ENCODE measurements around the gene DGKI. TPM values are rescaled to one million over a fixed set of nuclear protein-coding genes. Genes with fewer than 3 reads are reported as not detected.

The DGKI gene
- polyA plus RNA-seq, 2 of the 4 experiments (the other 2 are of a cell fraction), result 0.05 to 0.08 TPM

GRCh38 chr7:137790828-137791227, 55.9 kb downstream of the DGKI start:
- ChIA-PET CTCF (interaction anchor here (1.1 kb wide), 1 partner anchor 76 kb away, joined by 3 read pairs; no protein-coding TSS in a partner anchor), POLR2A (no interaction called here)
- DNase-seq (ENCODE audit: low read depth in 1 of 2, low spot score in 1 of 2) (no peak), ATAC-seq (no peak), FAIRE-seq (no peak)
- TF ChIP-seq MAFK (IDR thresholded peaks at IDR 0.05; ENCODE audit: partially characterized antibody) (no peak), HEYL (CRISPR knock-in tag; IDR thresholded peaks at IDR 0.05) (no peak), EHMT2 (IDR thresholded peaks at IDR 0.05; ENCODE audit: low read depth) (no peak), HMGXB4 (CRISPR knock-in tag; IDR thresholded peaks at IDR 0.05; ENCODE audit: borderline replicate concordance) (no peak), RNF2 (IDR thresholded peaks at IDR 0.05; ENCODE audit: borderline replicate concordance, low read depth) (no peak), NR3C1 (IDR thresholded peaks at IDR 0.05) (no peak), CHD2 (IDR thresholded peaks at IDR 0.05; ENCODE audit: low read length, partially characterized antibody) (no peak), KDM5A (IDR thresholded peaks at IDR 0.05) (no peak), ZFP36 (IDR thresholded peaks at IDR 0.05; ENCODE audit: borderline replicate concordance, partially characterized antibody) (no peak), BHLHE40 (IDR thresholded peaks at IDR 0.05; ENCODE audit: low read depth, low read length) (no peak)
- TF ChIP-seq, protein P1, sequence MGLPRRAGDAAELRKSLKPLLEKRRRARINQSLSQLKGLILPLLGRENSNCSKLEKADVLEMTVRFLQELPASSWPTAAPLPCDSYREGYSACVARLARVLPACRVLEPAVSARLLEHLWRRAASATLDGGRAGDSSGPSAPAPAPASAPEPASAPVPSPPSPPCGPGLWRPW (IDR thresholded peaks at IDR 0.05), result no peak
- TF ChIP-seq, protein P2, sequence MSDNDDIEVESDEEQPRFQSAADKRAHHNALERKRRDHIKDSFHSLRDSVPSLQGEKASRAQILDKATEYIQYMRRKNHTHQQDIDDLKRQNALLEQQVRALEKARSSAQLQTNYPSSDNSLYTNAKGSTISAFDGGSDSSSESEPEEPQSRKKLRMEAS (IDR thresholded peaks at IDR 0.05), result no peak
- TF ChIP-seq, protein P3, sequence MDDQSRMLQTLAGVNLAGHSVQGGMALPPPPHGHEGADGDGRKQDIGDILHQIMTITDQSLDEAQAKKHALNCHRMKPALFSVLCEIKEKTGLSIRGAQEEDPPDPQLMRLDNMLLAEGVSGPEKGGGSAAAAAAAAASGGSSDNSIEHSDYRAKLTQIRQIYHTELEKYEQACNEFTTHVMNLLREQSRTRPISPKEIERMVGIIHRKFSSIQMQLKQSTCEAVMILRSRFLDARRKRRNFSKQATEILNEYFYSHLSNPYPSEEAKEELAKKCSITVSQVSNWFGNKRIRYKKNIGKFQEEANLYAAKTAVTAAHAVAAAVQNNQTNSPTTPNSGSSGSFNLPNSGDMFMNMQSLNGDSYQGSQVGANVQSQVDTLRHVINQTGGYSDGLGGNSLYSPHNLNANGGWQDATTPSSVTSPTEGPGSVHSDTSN (IDR thresholded peaks at IDR 0.05), result no peak
- H3K4me2 ChIP-seq, result no peak overlapping the region
- H3K4me3 ChIP-seq, result no peak overlapping the region
- H3K27ac ChIP-seq, result no peak overlapping the region
- no peaks in the 10 kb centered on the region for H3K9me3 ChIP-seq
- no peaks in the 10 kb centered on the region for H3K4me1 ChIP-seq

GRCh38 chr7:137789215-137789882, 57.4 kb downstream of the DGKI start:
- POLR2A ChIA-PET, result no interaction called here
- Histone ChIP-seq H3K4me1 (no peaks in the 10 kb centered on the region), H3K9me3 (no peaks in the 10 kb centered on the region), H3K4me2 (no peak overlapping the region), H3K4me3 (no peak overlapping the region), H3K27ac (no peak overlapping the region)
- 74% methylated on average over 4 of the region's 4 CpGs for WGBS (ENCODE audit: missing lambda C conversion rate)
- DNase-seq (ENCODE audit: low read depth in 1 of 2, low spot score in 1 of 2) (no peak), ATAC-seq (no peak), FAIRE-seq (no peak)
- CTCF ChIA-PET, result no interaction called here
- no peak for TF ChIP-seq ZFP36 (IDR thresholded peaks at IDR 0.05; ENCODE audit: borderline replicate concordance, partially characterized antibody)
- TF ChIP-seq HEYL (CRISPR knock-in tag; IDR thresholded peaks at IDR 0.05), result no peak
- TF ChIP-seq POLR2AphosphoS2 (conservative IDR thresholded peaks at IDR 0.05; ENCODE audit: low read length), result no peak
- TF ChIP-seq RCOR1 (IDR thresholded peaks at IDR 0.05; ENCODE audit: low read depth, low read length), result no peak
- TF ChIP-seq RFX5 (IDR thresholded peaks at IDR 0.05), result no peak
- no peak for TF ChIP-seq BHLHE40 (IDR thresholded peaks at IDR 0.05; ENCODE audit: low read depth, low read length)
- TF ChIP-seq REST (IDR thresholded peaks at IDR 0.05), result no peak
- no peak for TF ChIP-seq HDAC2 (IDR thresholded peaks at IDR 0.05)
- no peak for TF ChIP-seq NPAS2 (CRISPR knock-in tag; IDR thresholded peaks at IDR 0.05; ENCODE audit: borderline replicate concordance)
- TF ChIP-seq ATOH8 (CRISPR knock-in tag; IDR thresholded peaks at IDR 0.05; ENCODE audit: low read depth), result no peak
- no peak for TF ChIP-seq RARB (CRISPR knock-in tag; IDR thresholded peaks at IDR 0.05)
- TF ChIP-seq TFCP2L1 (CRISPR knock-in tag; IDR thresholded peaks at IDR 0.05), result no peak
- TF ChIP-seq CEBPB (IDR thresholded peaks at IDR 0.05), result no peak
- TF ChIP-seq SMC3 (IDR thresholded peaks at IDR 0.05), result no peak
- TF ChIP-seq NR3C1 (IDR thresholded peaks at IDR 0.05), result no peak
- TF ChIP-seq FOSL2 (IDR thresholded peaks at IDR 0.05), result no peak
- TF ChIP-seq FOSL2 (CRISPR knock-in tag; IDR thresholded peaks at IDR 0.05), result no peak
- TF ChIP-seq BCL3 (IDR thresholded peaks at IDR 0.05), result no peak
